ENCODE results near the gene NLRP1.
A peak's percentile ranks its signal among the peaks of the same experiment; 100 is the strongest.

Gene NLRP1

GRCh38 chr17:5501685-5502084 is 82.6 kb downstream of the NLRP1 start:
- no peak for DNase-seq (ENCODE audit: low read depth)
- TF ChIP-seq CTCF (IDR thresholded peaks at IDR 0.05; ENCODE audit: low read depth, low read length, missing control alignments) = no peak
- no peak overlapping the region for H3K4me3 ChIP-seq (ENCODE audit: low read depth, low read length)
- in situ Hi-C loops (cut with HindIII; ENCODE audit: low sequenced_read_pairs) = no loop called here

GRCh38 chr17:5500589-5501391 is 83.5 kb downstream of the NLRP1 start:
- in situ Hi-C loops (cut with HindIII; ENCODE audit: low sequenced_read_pairs) = no loop called here
- H3K4me3 ChIP-seq (ENCODE audit: low read depth, low read length) = peak overlapping the region; percentile 68
- peak; percentile 77 for DNase-seq (ENCODE audit: low read depth)

GRCh38 chr17:5500247-5500588 is 84.1 kb downstream of the NLRP1 start:
- in situ Hi-C loops (cut with HindIII; ENCODE audit: low sequenced_read_pairs) = no loop called here
- H3K4me3 ChIP-seq (ENCODE audit: low read depth, low read length) = peak overlapping the region; percentile 68
- TF ChIP-seq CTCF (IDR thresholded peaks at IDR 0.05; ENCODE audit: low read depth, low read length, missing control alignments) = no peak
- DNase-seq (ENCODE audit: low read depth) = no peak

More at GRCh38 chr17:5500589-5501391, 83.5 kb downstream of the NLRP1 start:
- TF ChIP-seq CTCF (IDR thresholded peaks at IDR 0.05; ENCODE audit: low read depth, low read length, missing control alignments) = no peak

- in situ Hi-C loops (cut with HindIII; ENCODE audit: low sequenced_read_pairs) = no loop called here
- no peak for TF ChIP-seq CTCF (IDR thresholded peaks at IDR 0.05; ENCODE audit: low read depth, low read length, missing control alignments)
- H3K4me3 ChIP-seq (ENCODE audit: low read depth, low read length) = peak overlapping the region; percentile 68
- DNase-seq (ENCODE audit: low read depth) = no peak
These were observed 84.7 kb downstream of the NLRP1 start for GRCh38 chr17:5499476-5500231.

- no peak for TF ChIP-seq CTCF (IDR thresholded peaks at IDR 0.05; ENCODE audit: low read depth, low read length, missing control alignments)
- no peak for DNase-seq (ENCODE audit: low read depth)
- no peak overlapping the region for H3K4me3 ChIP-seq (ENCODE audit: low read depth, low read length)
- in situ Hi-C loops (cut with HindIII; ENCODE audit: low sequenced_read_pairs) = no loop called here
These were observed 91.3 kb downstream of the NLRP1 start for GRCh38 chr17:5492970-5493369.

DNA sequence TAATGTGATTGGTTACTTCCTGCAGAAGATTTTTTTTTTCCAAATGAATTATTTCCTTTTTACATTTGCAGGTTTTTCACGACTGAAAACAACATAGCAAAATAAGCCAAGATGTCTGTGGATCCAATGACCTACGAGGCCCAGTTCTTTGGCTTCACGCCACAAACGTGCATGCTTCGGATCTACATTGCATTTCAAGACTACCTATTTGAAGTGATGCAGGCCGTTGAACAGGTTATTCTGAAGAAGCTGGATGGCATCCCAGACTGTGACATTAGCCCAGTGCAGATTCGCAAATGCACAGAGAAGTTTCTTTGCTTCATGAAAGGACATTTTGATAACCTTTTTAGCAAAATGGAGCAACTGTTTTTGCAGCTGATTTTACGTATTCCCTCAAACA is 95.6 kb downstream of the NLRP1 start:
- TF ChIP-seq CTCF (IDR thresholded peaks at IDR 0.05; ENCODE audit: low read depth, low read length, missing control alignments) = no peak
- H3K4me3 ChIP-seq (ENCODE audit: low read depth, low read length) = no peak overlapping the region
- in situ Hi-C loops (cut with HindIII; ENCODE audit: low sequenced_read_pairs) = no loop called here
- DNase-seq (ENCODE audit: low read depth) = no peak
